Activated CD8-positive, alpha-beta memory T cell treated with anti-CD3 and anti-CD28 coated beads for 1 hour (primary cell): ENCODE results near the gene RNF150.

Source experiments
- DNase-seq, 2 donors: peaks; one replicate each; pipeline ENCODE4 v3.0.0-alpha.2; 2020; ENCODE audit warnings: low read depth in 1 of 2; ENCODE audit errors: extremely low read depth in 1 of 2

Gene RNF150

GRCh38 chr4:140930557-140930956, 202.7 kb downstream of the RNF150 start:
- DNase-seq: no peak

- DNase-seq: no peak
These were observed 203.3 kb downstream of the RNF150 start for GRCh38 chr4:140930011-140930410.

DNA sequence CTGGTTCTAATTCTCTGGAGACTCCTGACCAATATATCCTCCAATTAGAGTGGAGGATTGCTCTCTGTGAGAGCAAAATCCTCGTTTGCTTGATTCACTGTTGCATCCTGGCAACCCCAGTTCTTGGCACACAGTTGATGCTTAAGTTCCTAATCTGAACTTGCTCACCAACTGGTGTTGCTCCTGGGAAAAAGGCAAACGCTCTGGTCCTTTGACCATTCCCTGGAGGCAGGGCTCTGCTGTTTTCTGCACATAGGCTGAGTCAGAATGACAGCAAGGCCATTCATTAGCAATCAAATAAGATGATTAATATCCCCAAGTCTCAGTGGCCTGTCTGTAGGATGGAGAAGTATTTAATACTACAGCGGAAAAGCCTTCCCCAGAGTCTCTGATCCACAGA, 204.4 kb downstream of the RNF150 start:
- no peak for DNase-seq

DNA sequence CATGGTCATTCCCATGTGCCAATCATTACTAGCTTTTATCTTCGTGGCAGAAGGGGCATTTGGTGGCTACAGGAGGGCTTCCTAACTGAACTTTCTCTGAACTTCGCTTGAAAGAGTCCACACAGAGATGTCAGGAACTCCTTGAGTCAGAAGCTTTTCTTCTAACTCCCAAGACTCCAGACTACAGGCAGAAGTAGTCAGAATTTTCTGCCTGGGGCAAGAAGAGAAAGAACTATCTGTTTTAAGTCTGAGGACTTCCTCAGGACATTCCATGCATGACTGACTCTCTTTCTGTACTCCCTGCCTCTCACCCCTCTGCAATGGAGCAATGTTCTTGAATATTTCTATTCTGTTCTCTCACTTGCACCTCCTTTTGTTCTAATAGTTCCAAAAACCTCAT, 206.6 kb downstream of the RNF150 start:
- DNase-seq: no peak

- DNase-seq: no peak
These were observed 207.9 kb downstream of the RNF150 start for GRCh38 chr4:140925417-140925816.

GRCh38 chr4:140924761-140925392, 208.4 kb downstream of the RNF150 start:
- no peak for DNase-seq

DNA sequence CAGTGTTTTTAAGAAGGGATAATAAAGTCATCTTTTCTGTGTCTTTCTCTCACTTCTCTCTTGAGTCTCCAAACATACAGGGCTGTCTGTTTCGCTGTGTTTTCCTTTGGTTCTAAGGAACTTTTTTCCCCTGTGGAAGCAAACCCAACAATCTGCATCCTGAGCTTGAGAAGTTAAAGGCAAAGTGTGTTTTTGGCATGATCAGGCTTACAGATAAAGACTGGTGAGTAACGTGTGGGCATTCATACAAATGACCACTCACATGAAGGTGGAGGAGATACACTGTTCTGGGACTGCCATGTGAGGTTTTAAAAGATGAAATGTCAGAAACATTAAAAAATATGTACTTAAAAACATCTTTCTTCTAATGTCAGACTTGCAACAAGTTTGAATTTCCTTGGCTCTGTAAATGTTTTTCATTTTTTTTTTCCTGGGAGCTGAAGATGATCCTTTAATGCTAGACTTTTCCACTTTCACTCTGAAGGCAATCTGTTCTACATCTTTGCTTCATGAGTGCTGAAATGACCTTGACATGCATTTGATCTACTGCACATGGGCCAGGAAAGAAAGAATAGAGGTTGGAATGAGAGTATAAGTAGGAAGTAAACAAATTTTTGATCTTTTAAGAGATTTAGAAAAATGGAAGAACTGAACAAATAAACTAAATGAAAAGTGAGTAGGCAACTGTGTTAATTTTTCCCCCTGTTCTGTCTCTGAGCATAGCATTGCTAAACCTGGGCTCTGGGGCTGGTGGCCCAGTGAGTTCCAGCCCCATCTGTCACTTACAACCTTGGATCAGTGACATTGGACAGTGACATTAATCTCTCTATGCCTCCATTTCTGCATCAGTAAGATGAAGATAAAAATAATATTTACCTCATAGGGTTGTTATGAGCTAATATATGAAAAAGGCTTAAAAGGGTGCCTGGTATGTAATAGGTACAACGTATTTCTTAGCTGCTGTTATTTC, 226.0 kb downstream of the RNF150 start:
- DNase-seq: no peak

- no peak for DNase-seq
These were observed 228.4 kb downstream of the RNF150 start for GRCh38 chr4:140904904-140905303.

- DNase-seq: no peak
These were observed 229.5 kb downstream of the RNF150 start for GRCh38 chr4:140903522-140904475.

DNA sequence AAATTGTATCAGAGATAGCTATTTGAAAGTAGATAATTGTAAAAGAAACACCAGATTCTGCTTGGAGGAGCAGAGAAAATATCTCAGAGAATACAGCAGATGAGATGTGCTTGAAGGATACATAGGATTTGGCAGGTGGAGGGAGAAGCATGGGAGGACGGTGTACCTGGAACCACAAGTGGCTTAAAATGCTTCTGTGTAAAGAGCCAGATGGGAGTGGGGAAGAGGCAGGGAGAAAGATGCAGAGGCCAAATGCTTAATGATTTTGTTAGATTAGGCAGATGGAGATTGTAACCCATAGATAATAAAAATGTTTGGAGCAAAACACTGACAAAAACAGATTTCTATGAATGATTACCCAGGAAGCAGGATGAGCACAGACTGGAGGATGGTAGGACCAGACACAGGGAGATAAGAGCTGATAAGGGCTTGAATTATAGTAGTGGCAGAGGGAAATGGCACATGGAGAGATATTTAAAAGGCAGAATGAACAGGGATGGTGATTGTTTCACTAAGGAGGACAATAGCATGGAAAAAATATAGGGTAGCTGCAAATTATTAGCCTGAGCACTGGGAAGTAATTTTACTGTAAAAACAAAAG, 231.4 kb downstream of the RNF150 start:
- DNase-seq: no peak

DNA sequence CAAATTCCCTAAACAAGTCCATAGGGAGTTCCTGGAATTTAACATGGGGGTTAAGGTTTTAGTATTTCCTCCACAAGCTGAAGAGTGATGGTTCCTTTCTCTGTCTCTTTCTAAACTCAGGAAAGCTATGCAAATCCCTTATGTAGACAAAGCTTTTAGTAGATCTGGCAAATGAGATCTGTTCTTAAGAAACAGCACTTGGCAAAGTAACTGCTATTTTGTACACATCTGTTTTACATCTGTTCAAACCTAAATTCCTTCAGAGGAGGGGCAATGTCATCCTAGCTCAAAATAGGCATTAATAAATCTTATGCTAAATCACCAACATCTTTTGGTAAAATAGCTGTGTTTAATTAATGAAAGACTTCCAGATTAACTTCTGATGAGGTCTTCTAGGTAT, 239.3 kb downstream of the RNF150 start:
- DNase-seq: no peak

DNA sequence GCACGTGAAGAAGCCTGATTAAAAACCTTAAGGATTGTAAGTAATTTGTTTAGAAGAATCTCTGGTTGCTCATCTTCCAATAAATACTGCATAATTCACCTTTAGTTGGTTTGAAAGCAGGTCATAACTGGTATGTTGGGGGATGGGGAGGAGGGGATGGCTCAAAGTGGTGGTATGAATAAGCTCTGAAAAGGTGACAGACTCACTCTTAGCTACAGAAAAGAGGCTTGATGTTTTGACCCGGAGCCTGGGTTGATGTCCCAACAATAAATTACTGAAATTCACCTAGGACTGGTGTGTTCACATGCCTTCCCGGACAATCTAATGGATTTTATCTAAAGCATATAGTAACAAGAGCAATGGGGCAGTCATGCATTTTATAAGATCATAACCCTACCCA, 245.2 kb downstream of the RNF150 start:
- no peak for DNase-seq

GRCh38 chr4:140887467-140887866, 245.8 kb downstream of the RNF150 start:
- no peak for DNase-seq

GRCh38 chr4:140884431-140885058, 248.7 kb downstream of the RNF150 start:
- DNase-seq: no peak

DNA sequence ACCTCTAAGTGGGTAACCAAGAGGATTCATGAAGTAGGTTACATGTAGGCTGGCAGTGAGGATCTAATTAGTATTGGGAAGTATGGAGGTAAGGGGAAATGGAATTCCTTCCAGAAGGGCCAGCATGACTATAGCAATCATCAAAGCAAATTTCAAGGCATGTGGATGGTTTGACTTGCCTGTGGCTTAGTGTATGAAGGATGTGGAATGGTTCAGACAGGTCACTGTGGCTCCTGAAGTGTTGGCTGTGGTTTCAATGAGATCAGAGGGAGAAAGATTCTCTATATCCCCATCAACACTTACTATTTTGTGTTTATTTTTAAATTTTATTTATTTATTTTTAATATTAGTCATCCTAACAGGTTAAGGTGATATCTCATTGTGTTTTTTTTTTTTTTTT, 255.5 kb downstream of the RNF150 start:
- DNase-seq: no peak

DNA sequence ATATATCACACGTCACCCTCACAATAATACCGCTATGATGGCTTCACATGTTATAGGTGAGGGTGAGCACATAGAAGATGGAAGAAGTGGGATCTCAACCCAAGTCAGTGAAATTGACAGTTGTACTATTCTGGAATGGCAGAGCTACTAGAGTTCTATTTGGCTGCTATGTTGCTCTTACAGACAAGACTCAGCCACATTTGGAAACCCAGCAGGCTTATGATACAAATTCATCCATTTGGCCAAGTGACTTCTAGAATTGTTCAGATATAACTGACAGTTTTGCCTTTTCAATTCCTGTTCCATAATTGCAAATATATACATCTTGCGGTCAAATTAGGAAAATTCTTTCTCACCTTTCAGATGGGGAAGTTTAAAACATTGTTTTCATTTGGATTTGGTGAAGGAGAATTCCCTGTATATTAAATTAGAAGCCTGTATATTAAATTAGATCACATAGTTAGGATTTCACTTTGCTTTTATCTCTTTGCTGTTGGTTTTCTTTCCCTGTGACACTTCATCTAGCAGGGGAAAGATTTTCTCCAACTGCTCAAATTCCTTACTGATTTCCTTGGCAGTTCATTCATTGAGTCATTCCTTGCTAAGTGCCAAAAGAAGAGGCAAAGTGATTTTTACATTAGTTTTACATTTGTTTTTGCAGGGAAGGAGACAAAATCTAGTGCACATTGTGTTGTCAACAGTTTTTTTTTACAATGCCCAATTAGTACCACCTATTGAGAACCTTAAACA, 256.5 kb downstream of the RNF150 start:
- DNase-seq: no peak

DNA sequence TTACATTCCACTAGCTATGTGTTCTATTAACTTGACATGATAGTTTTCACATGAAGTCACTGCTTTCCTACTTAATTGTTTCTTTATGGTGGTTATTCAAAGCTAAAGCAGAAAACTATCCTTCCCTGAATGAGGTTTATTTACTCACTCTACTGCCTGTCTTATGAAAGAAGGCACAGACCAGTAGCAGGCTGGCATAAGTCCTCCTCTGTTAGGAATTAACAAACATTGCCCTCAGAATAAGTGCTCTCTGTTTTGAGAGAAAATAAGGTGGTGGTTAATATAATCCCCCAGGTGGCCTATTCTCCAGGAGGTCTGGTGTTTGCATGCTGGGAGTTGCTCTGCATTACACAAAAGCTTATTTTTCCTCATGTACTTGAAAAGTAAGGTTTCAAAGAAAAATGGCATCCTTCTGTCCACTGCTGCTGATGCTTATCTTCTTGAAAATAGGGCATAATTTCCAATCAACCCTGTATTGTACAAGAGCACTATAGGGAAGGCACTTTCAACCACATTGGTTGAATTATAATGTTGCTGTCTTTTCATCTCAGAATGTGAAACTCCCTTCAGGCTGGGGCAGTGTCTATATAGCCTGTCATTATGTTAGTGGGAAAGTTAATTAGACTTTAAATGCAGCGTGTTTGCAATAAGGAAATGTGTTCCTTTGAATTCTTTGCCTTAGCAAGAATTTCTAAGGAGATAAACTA, 257.4 kb downstream of the RNF150 start:
- no peak for DNase-seq

DNA sequence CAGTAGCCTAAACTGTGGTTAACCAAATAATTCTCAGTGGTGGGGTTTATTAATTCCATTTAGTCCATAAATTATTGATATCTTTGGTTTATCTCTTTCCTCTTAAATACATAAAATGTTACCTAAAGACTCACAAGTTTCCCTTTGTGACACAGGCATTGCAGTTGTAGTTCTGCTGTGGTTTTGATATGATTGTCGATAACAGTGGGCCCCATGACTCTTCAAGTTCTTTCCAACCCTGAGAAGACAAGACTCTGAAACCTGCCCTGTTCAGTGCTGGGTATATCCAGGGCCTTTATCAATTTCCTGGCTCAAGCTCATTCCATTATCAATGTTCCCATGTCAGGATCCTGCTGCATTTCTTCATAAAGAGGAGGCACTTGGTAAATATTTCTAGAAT, 259.2 kb downstream of the RNF150 start:
- DNase-seq: no peak

DNA sequence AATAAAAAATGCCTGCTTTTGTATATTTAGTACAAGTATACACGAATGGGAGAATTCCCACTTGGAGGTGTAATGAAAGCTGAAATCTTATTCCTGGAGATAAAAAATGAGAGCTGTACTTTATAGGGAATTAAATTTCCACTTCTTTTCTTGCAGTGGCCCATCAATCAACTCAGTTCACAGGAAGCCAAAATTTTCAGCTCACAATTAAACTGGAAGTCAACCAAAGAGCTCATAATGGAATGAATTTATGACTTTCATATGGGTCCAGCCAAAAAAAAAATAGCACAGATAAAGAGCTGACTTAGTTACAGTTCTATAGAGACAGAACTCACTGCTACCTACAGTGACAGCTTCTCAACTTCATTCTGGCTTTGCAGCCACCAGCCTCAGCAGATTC, 261.9 kb downstream of the RNF150 start:
- DNase-seq: no peak
